Muscle of arm (tissue), 12 donors: ENCODE measurements around the gene EIF3K. TPM values are rescaled to one million over a fixed set of nuclear protein-coding genes. Genes with fewer than 3 reads are reported as not detected.

ENCODE experiments used
- DNase-seq: peaks from one replicate; pipeline ENCODE4 v3.0.0-alpha.2; 2013
- polyA plus RNA-seq, 12 donors: library from polyadenylated mRNA; unstranded; fragments of 120-200 nt; gene quantifications; one replicate each; pipeline ENCODE4 v1.2.1, GENCODE V29; 2013; ENCODE audit not compliant: insufficient read length in 12 of 12

EIF3K gene
- polyA plus RNA-seq, 12 donors: 195 to 996 (median 338) TPM

DNA sequence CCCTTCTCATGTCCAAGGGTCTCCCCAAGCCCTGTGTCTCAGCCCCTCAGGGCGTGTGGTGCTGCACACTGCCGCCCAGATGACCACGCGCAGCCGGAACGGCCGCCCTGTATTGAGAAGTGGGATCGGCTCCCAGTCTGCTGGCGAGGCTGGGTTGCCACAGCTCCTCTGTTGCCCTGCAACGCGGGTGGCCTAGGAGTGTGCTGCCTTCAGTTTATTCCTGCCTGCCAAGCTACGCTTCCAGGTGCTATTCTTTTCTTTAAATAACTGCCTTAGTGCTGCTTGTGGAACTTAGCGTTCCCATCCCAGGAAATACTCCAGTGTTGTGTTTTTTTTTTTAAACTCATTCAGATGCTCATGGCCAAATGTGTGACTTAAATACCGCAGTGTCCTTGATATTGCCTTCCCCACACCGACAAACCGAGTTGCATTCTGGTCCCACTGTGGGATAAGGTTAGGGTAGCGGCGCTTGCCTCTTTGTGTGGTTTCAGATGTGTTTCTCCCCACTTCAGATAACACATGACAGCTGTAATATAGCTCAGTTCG is 45.0 kb downstream of the EIF3K start:
- no peak for DNase-seq

DNA sequence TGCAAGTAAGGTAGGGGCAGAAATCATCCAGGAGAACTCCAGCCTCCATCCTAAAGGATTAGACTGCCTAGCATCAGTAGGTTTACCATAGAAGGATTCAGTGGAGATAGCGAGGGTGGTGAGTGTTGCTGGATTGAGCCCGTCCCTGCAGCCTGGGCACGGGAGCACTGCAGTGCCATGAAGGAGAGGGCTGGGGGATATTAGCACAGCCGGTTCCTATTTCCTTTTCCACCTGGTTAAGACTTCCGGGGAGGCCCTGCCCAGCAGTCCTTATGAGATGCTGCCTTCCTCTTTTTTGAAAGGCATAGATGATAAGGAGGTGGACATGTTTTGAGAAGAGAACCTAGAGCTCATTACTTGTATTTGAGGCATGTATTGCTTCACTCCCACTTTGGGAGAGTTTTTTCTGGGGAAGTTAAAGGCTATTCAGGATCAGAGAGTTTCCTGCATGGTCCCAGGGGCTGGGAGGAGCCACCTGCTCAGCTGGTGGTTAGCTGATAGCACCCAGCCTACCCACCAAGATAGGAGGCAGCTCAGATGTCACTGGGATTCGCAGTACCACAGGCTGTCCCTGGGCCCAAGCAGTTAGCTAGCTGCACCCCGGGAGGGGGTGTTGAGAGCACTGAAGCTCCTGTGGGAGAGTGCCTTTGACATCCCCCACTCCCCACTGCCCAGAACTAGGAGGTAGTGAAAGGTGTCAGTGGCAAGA is 45.7 kb downstream of the EIF3K start:
- no peak for DNase-seq

DNA sequence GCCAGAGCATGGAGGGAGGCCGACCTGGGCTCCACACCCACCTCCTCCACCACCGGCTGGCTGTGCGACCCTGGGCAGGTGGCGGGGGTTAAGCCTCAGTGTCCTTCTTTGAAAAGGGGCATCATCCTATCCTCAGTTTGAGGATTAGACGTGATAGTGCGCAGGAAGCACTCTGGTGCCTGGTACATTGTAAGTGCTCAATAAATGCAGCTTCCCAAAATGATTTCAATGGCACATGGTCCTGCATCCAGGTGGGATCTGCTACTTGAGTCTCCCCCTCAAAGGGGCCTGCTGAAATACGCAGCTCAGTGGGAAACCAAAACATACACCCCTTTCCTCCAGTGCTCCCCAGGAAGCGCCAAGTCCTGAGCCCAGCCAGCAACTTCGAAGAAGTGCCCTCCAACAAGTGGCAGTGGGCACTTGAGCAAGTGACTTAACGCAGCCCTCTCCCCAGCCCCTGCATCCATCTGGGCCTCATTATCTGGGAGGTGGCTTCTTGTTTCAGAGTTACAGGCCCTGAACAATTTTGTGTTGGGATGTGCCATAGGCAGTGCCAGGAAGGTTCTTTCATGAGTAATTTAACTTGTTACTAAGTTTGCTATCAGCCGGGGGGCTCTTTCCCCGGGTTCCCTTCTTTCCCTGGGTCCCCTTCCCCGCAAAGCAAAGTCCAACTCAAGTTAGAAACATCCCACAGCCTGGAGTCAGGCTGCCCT is 46.4 kb downstream of the EIF3K start:
- DNase-seq: no peak

DNA sequence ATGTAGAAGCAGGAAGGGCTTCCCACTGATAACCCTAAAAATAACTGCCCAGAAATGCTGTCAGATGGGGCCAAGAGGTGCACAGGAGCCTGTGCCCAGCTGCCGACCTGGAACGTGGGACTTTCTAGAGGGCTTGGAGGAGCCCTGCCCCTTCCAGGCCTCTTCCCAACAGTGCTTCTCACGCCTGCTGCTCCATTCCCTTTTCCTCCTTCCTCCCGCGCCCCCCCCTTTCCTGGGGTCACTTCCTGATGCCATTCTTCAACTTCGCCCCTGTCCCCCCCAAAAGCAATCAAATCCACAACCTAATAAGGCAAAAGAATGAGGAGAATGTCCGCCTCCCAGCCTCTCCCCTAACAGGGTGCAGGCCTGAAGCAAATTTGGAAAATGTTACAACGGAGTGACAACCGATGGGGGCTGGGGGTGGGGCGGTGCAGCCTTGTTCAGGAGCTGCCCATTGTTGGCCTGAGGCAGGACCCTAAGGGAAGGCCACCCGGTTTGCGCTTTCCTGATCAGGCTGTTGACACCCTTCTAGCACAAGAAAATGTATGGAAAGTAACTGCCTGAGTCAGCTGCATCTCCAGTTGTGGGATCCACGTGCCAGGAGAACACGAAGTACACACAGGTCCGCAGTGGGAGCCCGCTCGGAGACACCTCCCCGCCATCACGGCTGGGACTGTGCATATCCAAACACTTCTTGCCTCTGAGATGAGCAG is 47.1 kb downstream of the EIF3K start:
- no peak for DNase-seq

DNA sequence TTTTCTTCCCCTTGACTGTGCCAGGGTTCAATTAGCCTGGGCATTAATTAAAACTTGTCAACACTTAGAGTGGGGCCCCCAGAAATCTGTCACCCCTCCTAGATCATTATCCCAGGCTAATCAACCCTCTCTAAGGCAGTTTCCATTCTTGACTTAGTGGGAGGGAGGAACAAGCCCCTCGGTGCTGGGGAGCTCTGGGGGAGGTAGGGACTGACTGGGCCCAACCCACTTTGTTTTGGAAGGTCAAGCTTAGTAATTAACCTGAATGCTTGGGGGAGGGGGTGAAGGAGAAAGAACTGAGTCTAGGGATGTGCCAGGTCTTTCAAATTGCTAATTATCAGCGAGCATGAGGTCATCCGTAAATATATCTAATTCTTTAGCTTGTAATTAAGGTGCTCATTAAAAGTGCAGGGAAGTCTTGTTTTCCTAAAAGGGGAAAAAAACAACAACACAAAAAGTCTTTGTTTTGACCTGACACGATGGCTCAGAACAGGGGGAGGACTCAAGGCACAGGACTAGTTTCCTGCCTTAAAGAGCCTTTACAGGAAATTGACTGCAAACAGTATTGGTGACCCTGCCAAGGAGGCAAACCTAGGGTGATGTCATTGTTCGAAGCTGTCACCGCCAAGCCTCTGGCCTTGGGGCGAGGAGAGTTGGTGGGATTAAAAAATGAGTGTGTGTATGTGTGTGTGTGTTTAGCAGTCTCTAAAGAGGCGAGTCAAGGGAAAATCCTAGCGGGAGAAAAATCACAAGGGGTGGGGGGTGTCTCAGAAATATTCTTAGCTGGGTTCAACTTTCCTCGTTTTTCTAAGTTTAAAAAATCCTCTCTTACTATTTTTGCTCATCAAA is 47.9 kb downstream of the EIF3K start:
- peak; percentile 65 for DNase-seq

DNA sequence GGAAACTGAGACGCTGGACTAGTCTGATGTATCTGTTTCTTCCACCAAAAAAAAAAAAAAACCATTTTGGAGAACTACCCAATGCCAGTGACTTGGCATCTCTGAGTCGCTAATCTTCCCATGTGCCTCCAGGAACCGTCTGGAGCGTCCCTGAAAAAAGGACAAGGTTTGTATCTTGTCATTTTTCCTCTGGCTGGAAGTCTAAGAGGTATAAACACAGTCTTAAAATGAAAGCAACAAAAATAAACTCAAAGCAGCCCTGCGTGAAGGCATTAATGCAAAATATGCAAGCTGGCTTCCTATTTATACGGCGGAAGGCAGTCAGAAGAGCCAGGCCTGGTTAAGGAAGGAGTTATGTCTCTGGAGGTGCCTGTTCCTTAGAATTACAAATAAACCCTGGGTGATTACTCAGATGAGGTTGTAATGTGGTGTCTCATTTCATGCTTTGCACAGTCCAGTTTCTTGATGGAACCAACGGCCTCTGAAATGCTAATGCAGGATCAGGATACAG is 48.7 kb downstream of the EIF3K start:
- no peak for DNase-seq

DNA sequence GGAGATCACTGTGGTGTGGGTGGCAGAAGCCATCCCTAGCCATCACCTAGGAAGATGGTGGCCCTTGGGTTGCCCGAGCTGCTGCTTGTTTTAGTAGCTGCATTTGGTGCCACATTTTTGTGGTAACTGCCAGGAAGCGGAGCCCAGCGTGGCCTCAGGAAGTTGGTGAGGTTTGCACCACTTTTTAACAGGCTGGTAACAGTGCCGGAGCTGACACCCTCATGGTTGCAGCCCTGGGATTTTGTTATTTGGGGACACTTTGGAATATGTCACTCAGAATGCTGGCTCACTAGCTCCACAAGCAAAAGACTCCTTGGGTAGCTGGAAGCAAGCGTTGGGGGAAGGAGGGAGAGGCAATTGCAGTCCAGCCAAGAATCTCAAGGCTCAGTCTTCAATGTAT is 50.6 kb downstream of the EIF3K start:
- DNase-seq: no peak

DNA sequence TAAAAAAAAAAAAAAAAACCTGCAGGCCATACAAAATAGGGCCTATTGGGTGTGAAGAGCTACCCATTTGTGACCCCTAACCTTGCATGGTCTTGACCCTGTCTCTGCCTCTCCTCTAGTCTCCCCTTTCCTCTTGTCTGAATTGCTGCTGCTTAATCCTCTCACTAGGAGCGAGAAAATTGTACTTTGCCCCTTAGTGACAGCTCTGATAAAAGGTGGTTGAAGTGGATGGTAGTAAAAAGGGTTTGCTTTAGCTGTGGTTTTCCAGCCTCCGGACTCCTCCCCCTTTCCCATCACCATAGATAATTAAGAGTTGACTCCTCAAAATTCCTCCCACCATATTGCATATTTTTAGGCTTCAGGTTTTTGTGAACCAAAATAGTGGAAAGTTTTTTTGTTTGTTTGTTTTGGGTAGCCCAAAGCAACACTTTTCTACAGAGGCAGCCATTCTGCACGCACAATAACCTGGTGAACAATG is 52.0 kb downstream of the EIF3K start:
- no peak for DNase-seq

DNA sequence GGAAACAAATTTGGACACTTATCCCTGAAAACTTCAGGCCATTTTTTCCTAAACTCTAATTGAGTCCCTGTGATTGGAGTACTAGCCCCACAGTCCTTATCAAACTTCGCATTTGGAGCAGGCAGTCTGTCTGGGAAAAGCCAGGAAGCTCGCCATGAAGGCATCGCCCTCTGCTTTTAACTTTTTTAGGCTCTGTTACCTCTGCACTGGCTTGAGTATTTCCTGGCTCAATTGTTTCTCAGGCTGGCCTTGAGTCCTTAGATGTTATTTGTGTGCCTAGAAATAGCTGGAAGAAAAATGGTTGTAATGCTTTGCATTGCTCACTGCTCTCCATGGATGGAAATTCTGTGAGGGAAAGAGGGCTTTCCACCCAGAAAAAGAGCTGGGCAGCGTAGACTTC is 52.7 kb downstream of the EIF3K start:
- DNase-seq: no peak

DNA sequence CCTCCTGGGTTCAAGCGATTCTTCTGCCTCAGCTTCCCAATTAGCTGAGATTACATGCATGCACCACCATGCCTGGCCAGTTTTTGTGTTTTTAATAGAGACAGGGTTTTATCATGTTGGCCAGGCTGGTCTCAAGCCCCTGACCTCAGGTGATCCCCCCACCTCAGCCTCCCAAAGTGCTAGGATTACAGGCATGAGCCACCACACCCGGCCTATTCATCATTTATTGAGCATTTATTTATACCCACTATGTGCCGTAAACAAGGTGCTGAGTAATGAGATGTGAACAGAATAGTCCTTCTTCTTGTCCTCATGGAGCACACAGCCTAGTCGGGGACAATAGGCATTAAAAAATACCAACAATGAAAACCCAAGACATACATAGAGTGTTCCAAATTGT is 54.0 kb downstream of the EIF3K start:
- no peak for DNase-seq

DNA sequence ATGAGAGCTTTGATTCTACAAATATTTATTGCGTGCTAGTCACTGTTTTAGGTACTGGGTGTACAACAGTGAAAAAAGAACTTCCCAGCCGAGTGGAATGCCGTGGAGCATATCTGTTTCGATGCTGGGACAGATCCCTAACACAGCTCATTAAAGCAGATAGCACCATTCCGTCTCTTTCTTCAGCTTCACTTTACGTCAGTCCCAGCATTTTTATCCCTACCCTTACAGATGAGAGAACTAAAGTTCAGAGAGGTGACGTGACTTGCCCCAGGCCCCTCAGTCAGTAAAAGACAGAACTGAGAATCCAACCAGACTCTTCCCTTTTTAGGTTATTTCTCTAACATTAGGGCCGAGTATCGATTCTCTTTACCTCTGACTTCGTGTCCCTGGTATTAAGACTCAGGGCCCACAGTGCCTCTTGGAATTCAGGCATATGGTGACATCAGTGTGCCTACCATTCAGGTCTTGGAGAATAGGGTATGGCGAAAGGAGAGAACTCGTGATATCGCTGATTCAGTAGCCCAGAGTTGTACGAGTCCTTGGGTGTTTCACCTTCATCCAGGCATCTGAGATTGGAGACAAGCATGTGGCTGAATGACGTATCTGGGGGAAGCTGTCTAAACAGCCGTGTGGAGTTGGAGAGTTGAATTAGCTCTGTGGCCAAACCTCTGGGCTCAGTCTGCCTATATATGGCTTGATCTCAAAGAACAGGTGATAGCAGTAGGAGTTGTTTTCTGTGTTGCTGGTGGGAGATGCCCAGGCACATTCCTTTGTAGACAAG is 55.6 kb downstream of the EIF3K start:
- DNase-seq: no peak

DNA sequence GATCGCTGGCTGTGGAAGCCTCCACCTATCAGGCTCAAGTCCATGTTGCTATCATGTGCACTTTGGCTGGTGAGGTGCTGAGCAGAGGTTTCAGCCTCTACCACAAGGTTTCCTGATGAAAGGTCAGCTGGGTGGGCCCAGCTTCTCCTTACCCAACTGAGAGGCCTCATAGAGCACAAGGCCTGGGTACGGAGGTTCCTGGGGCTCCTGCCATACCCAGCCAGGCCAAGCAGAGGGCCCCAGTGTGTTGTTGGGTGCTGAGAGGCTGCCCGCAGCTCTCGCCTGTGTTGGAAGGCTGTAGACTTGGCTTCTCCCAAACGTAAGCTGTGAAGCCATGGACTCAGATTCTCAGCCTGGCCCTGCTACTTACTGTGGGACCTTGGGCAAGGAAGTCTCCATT is 56.6 kb downstream of the EIF3K start:
- no peak for DNase-seq

DNA sequence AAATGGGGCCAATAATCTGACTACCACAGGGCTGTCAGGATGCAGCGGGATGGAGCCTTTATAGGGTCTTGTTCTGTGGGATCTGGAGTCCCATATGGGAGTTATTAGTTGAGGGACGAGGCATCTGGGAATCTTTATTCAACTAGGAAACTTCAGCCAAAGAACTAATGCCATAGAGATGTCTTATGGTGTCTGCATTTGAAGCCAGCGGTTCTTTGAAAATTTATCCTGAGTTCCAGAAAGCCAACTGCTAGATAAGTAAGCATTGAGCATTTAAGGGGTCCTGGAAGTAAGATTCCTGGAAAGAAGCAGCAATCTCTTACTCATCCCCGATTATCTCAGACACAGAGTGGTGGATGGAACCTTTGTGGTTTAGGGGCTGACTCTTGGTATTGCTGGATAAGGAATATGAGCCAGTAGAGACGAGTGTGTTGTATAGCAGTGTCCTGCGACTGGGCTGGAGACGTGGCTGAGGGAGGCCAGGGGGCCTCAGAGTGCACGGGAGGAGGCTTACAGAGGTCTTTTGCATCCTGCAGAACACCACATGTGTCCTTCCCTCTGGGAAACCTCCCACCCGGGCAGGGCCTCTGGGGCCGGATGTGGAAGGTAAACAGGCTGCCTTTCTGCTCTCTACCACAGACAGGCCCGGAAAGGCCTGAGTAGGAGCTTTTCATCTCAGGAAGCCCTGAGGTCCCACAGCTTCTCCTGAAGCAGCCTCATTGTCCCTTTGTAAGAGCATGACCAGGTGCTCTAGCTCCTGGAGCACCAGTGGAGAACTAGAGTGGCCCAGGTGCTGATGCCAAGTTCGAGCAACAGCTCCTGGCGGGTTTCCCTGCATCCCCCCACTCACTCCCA is 57.3 kb downstream of the EIF3K start:
- no peak for DNase-seq

DNA sequence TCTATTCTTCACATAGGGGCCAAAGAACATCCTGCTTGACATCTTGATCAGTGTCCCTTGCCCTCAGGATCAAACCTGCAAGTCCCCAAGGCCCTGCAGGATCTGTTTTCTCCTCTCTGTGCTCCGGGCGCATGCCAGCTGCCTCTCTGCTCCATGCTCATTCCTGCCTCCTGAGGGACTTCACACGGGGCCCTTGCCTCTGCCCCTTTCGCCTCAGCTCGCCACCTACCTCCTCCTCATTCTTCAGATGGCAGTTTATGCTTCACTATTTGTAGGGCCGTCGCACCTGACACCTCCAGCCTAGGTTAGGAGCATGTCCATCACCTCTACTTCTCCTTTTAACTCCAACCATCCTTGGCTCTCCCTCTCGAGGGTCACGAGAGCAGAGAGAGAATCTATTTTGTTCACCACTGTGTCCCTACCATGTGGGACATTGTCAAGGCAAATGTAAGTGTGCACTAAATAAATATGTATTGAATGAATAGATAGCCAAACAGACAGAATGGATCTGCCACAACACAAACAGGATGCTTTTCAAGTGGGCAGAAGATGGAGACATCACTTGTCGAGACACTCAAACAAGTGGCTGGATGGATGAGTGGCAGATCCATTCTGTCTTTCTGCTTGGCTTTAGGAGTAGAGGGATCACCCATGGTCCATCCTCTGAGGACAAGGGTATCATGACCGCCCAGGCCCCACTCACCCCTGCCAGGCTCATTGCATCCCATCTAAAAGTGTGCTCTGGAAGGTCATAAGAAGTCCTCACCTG is 58.1 kb downstream of the EIF3K start:
- no peak for DNase-seq

DNA sequence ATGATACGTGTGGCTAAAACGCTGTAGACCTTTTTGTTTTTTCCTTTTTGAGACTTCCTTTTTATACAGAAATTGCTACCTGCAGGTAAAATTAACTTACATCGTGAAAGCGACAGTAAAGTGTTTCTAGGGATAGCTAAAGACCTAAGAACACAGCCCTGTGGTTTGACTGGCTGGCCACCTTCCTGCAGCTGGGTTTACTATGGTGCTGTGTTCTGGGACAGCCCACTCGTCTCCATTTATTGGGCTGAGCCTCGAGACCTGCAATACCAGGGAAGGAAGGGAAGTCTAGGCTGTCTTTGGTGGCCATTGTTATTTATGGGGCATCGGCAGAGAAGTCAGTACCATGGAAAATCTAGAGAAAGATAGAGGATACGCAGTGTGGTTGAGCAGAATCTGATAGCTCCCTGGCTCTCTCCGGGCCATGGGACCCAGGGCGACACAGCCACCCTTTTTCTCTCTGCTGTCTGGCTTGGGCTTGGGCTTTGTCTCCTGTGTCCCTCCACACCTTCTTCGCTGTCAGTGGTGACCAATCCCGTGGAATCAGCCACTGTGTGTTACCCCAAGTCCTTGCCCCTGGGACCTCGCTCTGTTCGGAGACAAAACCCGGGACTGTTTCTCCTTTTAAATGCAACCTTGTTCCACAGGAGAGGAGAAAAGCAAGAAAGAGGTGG is 59.4 kb downstream of the EIF3K start:
- DNase-seq: no peak

DNA sequence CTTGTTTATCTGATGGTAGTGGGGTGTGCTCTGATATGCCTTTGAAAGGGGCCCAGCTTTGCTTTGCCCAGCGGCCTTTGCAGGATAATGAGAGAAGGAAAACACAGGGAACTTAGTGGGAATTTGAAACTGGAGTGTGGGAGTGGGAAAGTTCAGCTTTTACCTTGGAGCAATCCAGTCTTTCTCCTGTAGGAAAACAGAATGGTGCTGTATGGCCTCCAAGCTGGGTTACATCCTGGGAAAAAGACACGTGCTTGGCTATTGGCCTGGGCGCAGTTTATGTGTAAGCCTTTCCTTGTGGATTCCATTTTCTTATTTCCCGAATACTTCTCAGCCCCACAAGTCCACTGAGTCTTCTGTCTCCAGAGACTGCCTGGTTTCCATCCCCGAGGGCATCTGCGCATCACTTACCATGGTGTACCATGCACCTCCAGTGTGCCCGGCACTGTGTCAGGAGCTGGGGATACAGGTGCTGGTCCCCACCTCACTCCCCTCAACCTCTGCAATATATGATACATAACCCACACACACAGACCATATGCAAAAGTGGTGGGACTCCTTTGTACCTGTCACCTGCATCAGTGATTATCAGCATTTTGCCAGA is 60.0 kb downstream of the EIF3K start:
- DNase-seq: no peak

DNA sequence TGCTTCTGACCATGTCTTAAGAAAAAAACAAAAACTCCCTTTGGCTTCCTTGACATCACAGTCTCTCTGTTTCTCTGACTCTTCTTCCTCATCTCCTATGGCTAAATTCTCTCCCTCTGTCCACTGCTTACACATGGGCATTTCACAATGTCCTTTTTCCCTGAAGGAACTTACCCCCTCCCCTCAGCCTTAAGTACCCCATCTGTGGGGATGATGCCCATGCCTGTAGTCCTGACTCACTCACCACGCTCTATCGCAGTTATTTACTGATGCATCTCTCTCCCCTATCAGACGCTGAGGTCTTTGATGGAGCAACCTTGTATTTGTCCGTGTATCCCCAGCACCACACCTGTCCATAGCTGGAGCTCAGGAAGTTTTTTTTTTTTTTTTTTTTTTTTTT is 60.9 kb downstream of the EIF3K start:
- DNase-seq: no peak
